ENCODE data around the gene SNRPA. TPM values are rescaled to one million over a fixed set of nuclear protein-coding genes. Genes with fewer than 3 reads are reported as not detected.

SNRPA gene
- total and polyA plus RNA-seq, 2 of the 13 experiments (the other 11 are each of a cell fraction or from before 2014, with no cell fraction given), result 59.6 to 162 TPM

- intact Hi-C loops (cut with micrococcal nuclease; ENCODE audit: unreplicated experiment), result no loop called here
- H3K79me2 ChIP-seq (ENCODE audit: insufficient read depth, low read length), result peaks cover 3% of the 10 kb centered on the region
- no peak for DNase-seq (ENCODE audit: low spot score)
- no peak for ATAC-seq
- H3K27me3 ChIP-seq (ENCODE audit: control insufficient read depth in 1 of 2, insufficient read depth in 2 of 2, low read length in 2 of 2), result no peaks in the 10 kb centered on the region
- no peaks in the 10 kb centered on the region for H3K4me1 ChIP-seq (ENCODE audit: insufficient read depth, low read length)
- FAIRE-seq, result no peak
- 97% methylated on average over 14 of the region's 17 CpGs for WGBS (ENCODE audit: low lambda C conversion rate)
- H3K27ac ChIP-seq (ENCODE audit: extremely low read length, insufficient read depth, low read length), result no peak overlapping the region
- TF ChIP-seq ZNF775 (CRISPR knock-in tag; IDR thresholded peaks at IDR 0.05; ENCODE audit: borderline replicate concordance) (no peak), RBFOX2 (IDR thresholded peaks at IDR 0.05; ENCODE audit: low read depth, low read length) (0 out of 2 replicates have a peak, but pooled peaks have one; percentile 15), ZBTB8A (CRISPR knock-in tag; IDR thresholded peaks at IDR 0.05; ENCODE audit: borderline replicate concordance, low read depth) (no peak), ZNF597 (CRISPR knock-in tag; IDR thresholded peaks at IDR 0.05) (no peak), GPBP1L1 (CRISPR knock-in tag; IDR thresholded peaks at IDR 0.05) (no peak), REL (CRISPR knock-in tag; conservative IDR thresholded peaks at IDR 0.05) (no peak), ZNF432 (CRISPR knock-in tag; IDR thresholded peaks at IDR 0.05; ENCODE audit: borderline replicate concordance) (no peak)
- TF ChIP-seq, protein P1, sequence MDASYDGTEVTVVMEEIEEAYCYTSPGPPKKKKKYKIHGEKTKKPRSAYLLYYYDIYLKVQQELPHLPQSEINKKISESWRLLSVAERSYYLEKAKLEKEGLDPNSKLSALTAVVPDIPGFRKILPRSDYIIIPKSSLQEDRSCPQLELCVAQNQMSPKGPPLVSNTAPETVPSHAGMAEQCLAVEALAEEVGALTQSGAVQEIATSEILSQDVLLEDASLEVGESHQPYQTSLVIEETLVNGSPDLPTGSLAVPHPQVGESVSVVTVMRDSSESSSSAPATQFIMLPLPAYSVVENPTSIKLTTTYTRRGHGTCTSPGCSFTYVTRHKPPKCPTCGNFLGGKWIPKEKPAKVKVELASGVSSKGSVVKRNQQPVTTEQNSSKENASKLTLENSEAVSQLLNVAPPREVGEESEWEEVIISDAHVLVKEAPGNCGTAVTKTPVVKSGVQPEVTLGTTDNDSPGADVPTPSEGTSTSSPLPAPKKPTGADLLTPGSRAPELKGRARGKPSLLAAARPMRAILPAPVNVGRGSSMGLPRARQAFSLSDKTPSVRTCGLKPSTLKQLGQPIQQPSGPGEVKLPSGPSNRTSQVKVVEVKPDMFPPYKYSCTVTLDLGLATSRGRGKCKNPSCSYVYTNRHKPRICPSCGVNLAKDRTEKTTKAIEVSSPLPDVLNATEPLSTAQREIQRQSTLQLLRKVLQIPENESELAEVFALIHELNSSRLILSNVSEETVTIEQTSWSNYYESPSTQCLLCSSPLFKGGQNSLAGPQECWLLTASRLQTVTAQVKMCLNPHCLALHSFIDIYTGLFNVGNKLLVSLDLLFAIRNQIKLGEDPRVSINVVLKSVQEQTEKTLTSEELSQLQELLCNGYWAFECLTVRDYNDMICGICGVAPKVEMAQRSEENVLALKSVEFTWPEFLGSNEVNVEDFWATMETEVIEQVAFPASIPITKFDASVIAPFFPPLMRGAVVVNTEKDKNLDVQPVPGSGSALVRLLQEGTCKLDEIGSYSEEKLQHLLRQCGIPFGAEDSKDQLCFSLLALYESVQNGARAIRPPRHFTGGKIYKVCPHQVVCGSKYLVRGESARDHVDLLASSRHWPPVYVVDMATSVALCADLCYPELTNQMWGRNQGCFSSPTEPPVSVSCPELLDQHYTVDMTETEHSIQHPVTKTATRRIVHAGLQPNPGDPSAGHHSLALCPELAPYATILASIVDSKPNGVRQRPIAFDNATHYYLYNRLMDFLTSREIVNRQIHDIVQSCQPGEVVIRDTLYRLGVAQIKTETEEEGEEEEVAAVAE (CRISPR knock-in tag; IDR thresholded peaks at IDR 0.05; ENCODE audit: borderline replicate concordance), result no peak
- TF ChIP-seq, protein P2, sequence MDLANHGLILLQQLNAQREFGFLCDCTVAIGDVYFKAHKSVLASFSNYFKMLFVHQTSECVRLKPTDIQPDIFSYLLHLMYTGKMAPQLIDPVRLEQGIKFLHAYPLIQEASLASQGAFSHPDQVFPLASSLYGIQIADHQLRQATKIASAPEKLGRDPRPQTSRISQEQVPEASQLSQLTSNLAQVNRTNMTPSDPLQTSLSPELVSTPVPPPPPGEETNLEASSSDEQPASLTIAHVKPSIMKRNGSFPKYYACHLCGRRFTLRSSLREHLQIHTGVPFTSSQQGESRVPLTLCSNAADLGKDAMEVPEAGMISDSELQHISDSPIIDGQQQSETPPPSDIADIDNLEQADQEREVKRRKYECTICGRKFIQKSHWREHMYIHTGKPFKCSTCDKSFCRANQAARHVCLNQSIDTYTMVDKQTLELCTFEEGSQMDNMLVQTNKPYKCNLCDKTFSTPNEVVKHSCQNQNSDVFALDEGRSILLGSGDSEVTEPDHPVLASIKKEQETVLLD (CRISPR knock-in tag; IDR thresholded peaks at IDR 0.05; ENCODE audit: low read depth), result no peak
- no peak overlapping the region for H3K9ac ChIP-seq (ENCODE audit: insufficient read depth, low read depth, low read length)
- no peak overlapping the region for H2AFZ ChIP-seq (ENCODE audit: low read length)
- H4K20me1 ChIP-seq (ENCODE audit: insufficient read depth, low read length), result peaks cover 3% of the 10 kb centered on the region; the same call in 1 of the 2 replicates
- ChIA-PET CTCF (ENCODE audit: low intra/inter-chr PET ratio, low total read pairs) (no interaction called here), POLR2A (interaction anchor here (2.6 kb wide), 1 partner anchor 15 kb away, joined by 10 read pairs; the partner anchor contains the start of gene RAB4B)
- H3K9me3 ChIP-seq (ENCODE audit: low read length), result no peaks in the 10 kb centered on the region
- no TSS peak for BruUV-seq (replicated peaks)
- no peak overlapping the region for H3K4me3 ChIP-seq (replicated peaks in 1 of 3; ENCODE audit: insufficient read depth in 1 of 3, low read depth in 2 of 3, low read length in 3 of 3)
- in situ Hi-C loops (cut with HindIII; ENCODE audit: extremely low pct_ligation_motif_present, low pct_unique_long_range_greater_than_20kb), result no loop called here
- no peak overlapping the region for H3K4me2 ChIP-seq (ENCODE audit: low read depth, low read length)
- H3K36me3 ChIP-seq (replicated peaks in 1 of 2; ENCODE audit: control insufficient read depth in 1 of 2, insufficient read depth in 2 of 2, low read length in 2 of 2), result peaks cover 47 to 81% of the 10 kb centered on the region in 2 experiments
These were observed 11.9 kb downstream of the SNRPA start for GRCh38 chr19:40762754-40763470.

All from HepG2 (cell line).